Measurements from ENCODE around the gene SLC22A1.

GRCh38 chr6:160167604-160168399 lies 46.2 kb downstream of the SLC22A1 start:
- TF ChIP-seq CTCF (IDR thresholded peaks at IDR 0.05; ENCODE audit: low read depth, low read length) (no peak), POLR2A (IDR thresholded peaks at IDR 0.05; ENCODE audit: extremely low read depth, insufficient read length) (no peak)
